ENCODE results near the gene MTR. TPM values are rescaled to one million over a fixed set of nuclear protein-coding genes. Genes with fewer than 3 reads are reported as not detected.

The MTR gene
- total RNA-seq, 1 donor from 2014 or later = 64.0 TPM

- intact Hi-C loops (cut with DNase I) = no loop called here
- no peak for DNase-seq (ENCODE audit: low spot score)
- no peak for ATAC-seq
Observed at GRCh38 chr1:236821091-236821627, 26.1 kb downstream of the MTR start.

GRCh38 chr1:236823559-236823958, 28.5 kb downstream of the MTR start:
- intact Hi-C loops (cut with DNase I) = no loop called here
- DNase-seq (ENCODE audit: low spot score) (no peak), ATAC-seq (no peak)

- DNase-seq (ENCODE audit: low spot score) (no peak), ATAC-seq (no peak)
- intact Hi-C loops (cut with DNase I) = no loop called here
Observed at GRCh38 chr1:236829085-236829484, 34.0 kb downstream of the MTR start.

GRCh38 chr1:236830116-236830515, 35.0 kb downstream of the MTR start:
- intact Hi-C loops (cut with DNase I) = no loop called here
- DNase-seq (ENCODE audit: low spot score) (no peak), ATAC-seq (no peak)

GRCh38 chr1:236830560-236830959, 35.5 kb downstream of the MTR start:
- intact Hi-C loops (cut with DNase I) = no loop called here
- ATAC-seq = peak; percentile 57
- DNase-seq (ENCODE audit: low spot score) = no peak

GRCh38 chr1:236833575-236833974, 38.5 kb downstream of the MTR start:
- intact Hi-C loops (cut with DNase I) = no loop called here
- DNase-seq (ENCODE audit: low spot score) = no peak
- no peak for ATAC-seq

GRCh38 chr1:236834876-236835275, 39.8 kb downstream of the MTR start:
- no peak for ATAC-seq
- no peak for DNase-seq (ENCODE audit: low spot score)
- intact Hi-C loops (cut with DNase I) = no loop called here

GRCh38 chr1:236835491-236835890, 40.4 kb downstream of the MTR start:
- intact Hi-C loops (cut with DNase I) = no loop called here
- DNase-seq (ENCODE audit: low spot score) = no peak
- no peak for ATAC-seq

GRCh38 chr1:236836157-236836556, 41.1 kb downstream of the MTR start:
- intact Hi-C loops (cut with DNase I) = no loop called here
- DNase-seq (ENCODE audit: low spot score) = no peak
- no peak for ATAC-seq

- intact Hi-C loops (cut with DNase I) = no loop called here
- ATAC-seq (no peak), DNase-seq (ENCODE audit: low spot score) (no peak)
Observed at GRCh38 chr1:236837115-236837514, 42.0 kb downstream of the MTR start.

GRCh38 chr1:236837897-236838296, 42.8 kb downstream of the MTR start:
- intact Hi-C loops (cut with DNase I) = no loop called here
- no peak for DNase-seq (ENCODE audit: low spot score)
- no peak for ATAC-seq

GRCh38 chr1:236841341-236841740, 46.2 kb downstream of the MTR start:
- intact Hi-C loops (cut with DNase I) = no loop called here
- ATAC-seq (no peak), DNase-seq (ENCODE audit: low spot score) (no peak)

- ATAC-seq (peak; percentile 81), DNase-seq (ENCODE audit: low spot score) (no peak)
- intact Hi-C loops (cut with DNase I) = no loop called here
Observed at GRCh38 chr1:236844499-236845271, 49.6 kb downstream of the MTR start.

GRCh38 chr1:236845830-236846229, 50.7 kb downstream of the MTR start:
- DNase-seq (ENCODE audit: low spot score) (no peak), ATAC-seq (no peak)
- intact Hi-C loops (cut with DNase I) = no loop called here

- ATAC-seq (no peak), DNase-seq (ENCODE audit: low spot score) (no peak)
- intact Hi-C loops (cut with DNase I) = no loop called here
Observed at GRCh38 chr1:236848274-236848923, 53.3 kb downstream of the MTR start.

- DNase-seq (ENCODE audit: low spot score) (no peak), ATAC-seq (no peak)
- intact Hi-C loops (cut with DNase I) = no loop called here
Observed at GRCh38 chr1:236850077-236850979, 55.2 kb downstream of the MTR start.

GRCh38 chr1:236851871-236852270, 56.8 kb downstream of the MTR start:
- intact Hi-C loops (cut with DNase I) = no loop called here
- DNase-seq (ENCODE audit: low spot score) = no peak
- ATAC-seq = no peak

- DNase-seq (ENCODE audit: low spot score) (no peak), ATAC-seq (peak; percentile 58)
- intact Hi-C loops (cut with DNase I) = no loop called here
Observed at GRCh38 chr1:236853921-236854604, 59.0 kb downstream of the MTR start.

GRCh38 chr1:236854605-236854983, 59.5 kb downstream of the MTR start:
- intact Hi-C loops (cut with DNase I) = no loop called here
- ATAC-seq = no peak
- no peak for DNase-seq (ENCODE audit: low spot score)
